Keratinocyte (primary cell): ENCODE results near the gene DCAF4. TPM values are rescaled to one million over a fixed set of nuclear protein-coding genes. Genes with fewer than 3 reads are reported as not detected.

Experiments used
- DNase-seq: peaks from one replicate; pipeline ENCODE4 v3.0.0-alpha.2; 2011; ENCODE audit warnings: low read depth, missing footprints, low spot score
- FAIRE-seq: peaks from 2 replicates; lab custom pipeline; 2011; peaks lifted over from hg19 to GRCh38; lab: Jason Lieb, UNC
- H2AFZ ChIP-seq: 2 replicates; pipeline ENCODE4 v1.6.0; 2012; ENCODE audit warnings: low read length, control low read depth, inconsistent platforms; ENCODE audit not compliant: control insufficient read depth
- H3K27ac ChIP-seq: 2 replicates; pipeline ENCODE4 v1.5.1; 2011; ENCODE audit warnings: low read length; ENCODE audit not compliant: control insufficient read depth, insufficient read depth
- H3K27me3 ChIP-seq: 3 replicates; pipeline ENCODE4 v1.6.0; 2011; ENCODE audit warnings: low read length; ENCODE audit not compliant: control insufficient read depth, insufficient read depth; ENCODE audit errors: extremely low read depth
- H3K36me3 ChIP-seq, 2 experiments: 2 replicates in 1 of 2; 3 replicates in 1 of 2; pipeline ENCODE4 v1.5.1; 2011; ENCODE audit warnings: low read length in 2 of 2, mild to moderate bottlenecking in 1 of 2; ENCODE audit not compliant: control insufficient read depth in 2 of 2, insufficient read depth in 2 of 2; ENCODE audit errors: extremely low read depth in 1 of 2
- H3K4me1 ChIP-seq: 3 replicates; pipeline ENCODE4 v1.5.1; 2011; ENCODE audit warnings: low read length; ENCODE audit not compliant: control insufficient read depth, insufficient read depth; ENCODE audit errors: extremely low read depth
- H3K4me2 ChIP-seq: 3 replicates; pipeline ENCODE4 v1.6.0; 2011; ENCODE audit warnings: low read depth, low read length; ENCODE audit not compliant: control insufficient read depth, insufficient read depth; ENCODE audit errors: extremely low read depth
- H3K4me3 ChIP-seq, 3 experiments: fragments of 200-600 bp in 1 of 3; sonication (generic) in 1 of 3; 2 replicates in 2 of 3; 3 replicates in 1 of 3; pipeline ENCODE4 v1.5.1; 2011 to 2016; ENCODE audit warnings: low read length in 3 of 3, mild to moderate bottlenecking in 3 of 3, control low read depth in 2 of 3, inconsistent platforms in 1 of 3, low read depth in 1 of 3, mixed read lengths in 1 of 3, mixed run types in 1 of 3, moderate library complexity in 1 of 3; ENCODE audit not compliant: control insufficient read depth in 2 of 3, insufficient read depth in 2 of 3; ENCODE audit errors: extremely low read depth in 1 of 3
- H3K79me2 ChIP-seq: 2 replicates; pipeline ENCODE4 v1.6.0; 2012; ENCODE audit warnings: low read length; ENCODE audit not compliant: control insufficient read depth, insufficient read depth
- H3K9ac ChIP-seq: 3 replicates; pipeline ENCODE4 v1.6.0; 2011; ENCODE audit warnings: low read length; ENCODE audit not compliant: control insufficient read depth, insufficient read depth; ENCODE audit errors: extremely low read depth
- H3K9me1 ChIP-seq: 3 replicates; pipeline ENCODE4 v1.6.0; 2011; ENCODE audit warnings: low read length; ENCODE audit not compliant: control insufficient read depth, insufficient read depth; ENCODE audit errors: extremely low read depth
- H3K9me3 ChIP-seq: 2 replicates; pipeline ENCODE4 v1.5.1; 2012; ENCODE audit warnings: low read depth, low read length; ENCODE audit not compliant: control insufficient read depth
- H4K20me1 ChIP-seq: 3 replicates; pipeline ENCODE4 v1.6.0; 2011; ENCODE audit warnings: low read length; ENCODE audit not compliant: control insufficient read depth, insufficient read depth; ENCODE audit errors: extremely low read depth
- CTCF ChIP-seq, 3 experiments: IDR thresholded peaks in 1 of 3; conservative IDR thresholded peaks in 1 of 3; optimal IDR thresholded peaks in 1 of 3; 2 replicates in 2 of 3; 3 replicates in 1 of 3; pipeline versions ENCODE3 to v1.5.1; 2011; ENCODE audit warnings: low read length in 3 of 3, mild to moderate bottlenecking in 3 of 3, moderate library complexity in 2 of 3, control low read depth in 1 of 3, inconsistent platforms in 1 of 3; ENCODE audit not compliant: insufficient read depth in 2 of 3; ENCODE audit errors: extremely low read depth in 1 of 3
- EZH2 ChIP-seq: IDR thresholded peaks from one replicate; pipeline ENCODE4 v1.6.1; 2012; ENCODE audit warnings: inconsistent platforms, mild to moderate bottlenecking, low read length, moderate library complexity
- dilution Hi-C: fragments of 300-500 bp; cut with MboI; formaldehyde crosslinking; loops from one replicate; pipeline ENCODE4 v1.7.0; 2020; ENCODE audit warnings: low sequenced_read_pairs; ENCODE audit not compliant: extremely low pct_ligation_motif_present
- polyA plus RNA-seq, 5 experiments: library from polyadenylated mRNA; depleted of rRNA in 3 of 5; stranded (reverse) in 3 of 5; stranded (forward) in 1 of 5; unstranded in 1 of 5; fragments of >200 nt; gene quantifications; 1 replicate in 1 of 5; 2 replicates in 3 of 5; 3 replicates in 1 of 5; pipeline versions ENCODE4 v1.2.1 to v1.2.3, GENCODE V29; 2011 to 2012; ENCODE audit warnings: missing spikeins in 2 of 5, low read depth in 1 of 5, low replicate concordance in 1 of 5

DCAF4 gene
- polyA plus RNA-seq, 1 donor (not counting 4 experiments of a cell fraction or from before 2014, with no cell fraction given) = 26.1 TPM

GRCh38 chr14:72928872-72929271 lies 2.6 kb downstream of the DCAF4 start:
- no peak overlapping the region for H2AFZ ChIP-seq
- no peak overlapping the region for H3K9ac ChIP-seq
- H3K79me2 ChIP-seq = peaks cover 41% of the 10 kb centered on the region
- no peaks in the 10 kb centered on the region for H4K20me1 ChIP-seq
- TF ChIP-seq CTCF (optimal IDR thresholded peaks at IDR 0.05 in 1 of 3, IDR thresholded peaks at IDR 0.05 in 1 of 3, conservative IDR thresholded peaks at IDR 0.05 in 1 of 3; ENCODE audit: extremely low read depth in 1 of 3, insufficient read depth in 2 of 3, low read length in 3 of 3) (no peak), EZH2 (no peak)
- H3K4me3 ChIP-seq = no peak overlapping the region
- peaks cover 6% of the 10 kb centered on the region for H3K4me1 ChIP-seq
- dilution Hi-C loops = no loop called here
- no peak overlapping the region for H3K27ac ChIP-seq
- no peaks in the 10 kb centered on the region for H3K27me3 ChIP-seq
- no peak overlapping the region for H3K4me2 ChIP-seq
- DNase-seq (no peak), FAIRE-seq (no peak)
- H3K9me1 ChIP-seq = no peaks in the 10 kb centered on the region
- no peaks in the 10 kb centered on the region for H3K9me3 ChIP-seq
- H3K36me3 ChIP-seq = peaks cover 0 to 1% of the 10 kb centered on the region in 2 experiments

- Histone ChIP-seq H3K79me2 (peaks cover 44% of the 10 kb centered on the region), H2AFZ (no peak overlapping the region), H3K9me3 (no peaks in the 10 kb centered on the region), H3K36me3 (peaks cover 0 to 1% of the 10 kb centered on the region in 2 experiments), H3K27ac (no peak overlapping the region), H3K4me3 (no peak overlapping the region), H3K4me2 (no peak overlapping the region), H3K27me3 (no peaks in the 10 kb centered on the region), H3K4me1 (peaks cover 6% of the 10 kb centered on the region), H4K20me1 (no peaks in the 10 kb centered on the region), H3K9me1 (no peaks in the 10 kb centered on the region), H3K9ac (no peak overlapping the region)
- no peak for FAIRE-seq
- TF ChIP-seq CTCF (optimal IDR thresholded peaks at IDR 0.05 in 1 of 3, IDR thresholded peaks at IDR 0.05 in 1 of 3, conservative IDR thresholded peaks at IDR 0.05 in 1 of 3; ENCODE audit: extremely low read depth in 1 of 3, insufficient read depth in 2 of 3, low read length in 3 of 3) = no peak
- TF ChIP-seq EZH2 = no peak
- no peak for DNase-seq
- dilution Hi-C loops = no loop called here
These were observed 3.2 kb downstream of the DCAF4 start for GRCh38 chr14:72929316-72930080.
